ENCODE measurements around the gene ETNK2. TPM values are rescaled to one million over a fixed set of nuclear protein-coding genes. Genes with fewer than 3 reads are reported as not detected.
A peak's percentile ranks its signal among the peaks of the same experiment; 100 is the strongest.

ETNK2 gene
- total and polyA plus RNA-seq, 7 donors = 0.46 to 10.5 (median 6.6) TPM

DNA sequence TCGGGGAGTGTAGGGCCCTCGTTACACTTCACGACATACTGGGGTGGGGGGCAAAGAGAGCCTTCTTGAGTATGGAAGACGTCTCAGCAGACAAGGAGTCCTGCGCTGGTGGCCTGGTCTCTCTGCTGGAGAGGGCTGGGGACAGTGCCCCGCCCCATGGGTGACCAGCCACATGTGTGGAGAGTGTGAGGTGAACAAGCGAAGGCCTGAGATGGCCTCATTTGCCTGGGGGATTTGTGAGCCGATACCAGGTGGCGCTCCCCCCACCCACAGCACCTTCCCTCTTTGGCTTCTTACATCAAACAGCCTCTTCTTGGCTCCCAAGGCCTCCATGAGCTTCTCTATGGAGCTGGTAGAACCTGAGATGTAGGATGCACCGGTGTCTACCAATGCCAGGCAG lies 4.0 kb upstream of the ETNK2 start:
- H3K27me3 ChIP-seq = peaks cover 0 to 4% (median 0%) of the 10 kb centered on the region in 3 donors
- 89 to 90% methylated on average over 10 of the region's 10 CpGs for WGBS, 2 donors
- DNase-seq = no peak
- intact Hi-C loops (cut with DNase I) = no loop called here
- H3K9me3 ChIP-seq = no peaks in the 10 kb centered on the region
- H3K4me1 ChIP-seq = peaks cover 0 to 17% (median 15%) of the 10 kb centered on the region in 4 donors
- TF ChIP-seq EP300 (IDR thresholded peaks at IDR 0.05) (no peak), POLR2A (IDR thresholded peaks at IDR 0.05) (no peak), CTCF (IDR thresholded peaks at IDR 0.05) (no peak), POLR2AphosphoS5 (IDR thresholded peaks at IDR 0.05) (no peak)
- H3K36me3 ChIP-seq = no peaks in the 10 kb centered on the region
- no peak overlapping the region for H3K4me3 ChIP-seq
- no peak overlapping the region for H3K27ac ChIP-seq

DNA sequence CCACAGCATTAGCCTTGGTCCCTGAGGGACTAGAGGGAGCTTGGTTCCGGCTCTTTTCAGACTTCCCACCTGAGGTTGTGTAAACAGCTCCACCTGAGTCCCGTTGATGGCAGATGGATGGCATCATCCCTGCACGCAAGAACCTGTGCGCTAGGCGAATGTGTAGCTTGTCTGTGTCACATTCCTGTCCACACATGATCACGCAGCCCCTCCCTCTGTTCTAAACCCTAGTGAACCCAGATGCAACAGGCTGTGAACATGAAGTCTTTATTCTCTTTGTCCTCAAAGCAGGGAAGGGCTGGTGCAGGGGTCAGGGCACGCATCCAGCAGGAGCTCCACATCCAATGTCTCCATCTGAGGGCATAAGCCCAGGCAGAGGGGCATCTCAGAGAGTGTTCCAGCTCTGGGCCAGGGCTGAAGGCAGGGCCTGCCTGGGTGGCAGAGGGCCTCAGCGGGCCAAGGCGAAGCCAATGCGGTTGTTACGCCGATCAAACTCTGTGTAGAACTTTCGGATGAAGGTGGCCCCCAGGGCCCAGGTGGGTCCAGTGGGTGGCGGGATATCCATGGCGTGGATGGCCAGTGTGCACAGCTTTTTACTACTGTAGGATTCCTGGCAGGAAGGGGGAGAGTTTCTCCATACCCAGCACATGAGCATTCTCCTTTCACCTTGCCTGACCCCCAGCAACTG lies 2.9 kb upstream of the ETNK2 start:
- Histone ChIP-seq H3K27ac (no peak overlapping the region), H3K4me1 (peaks cover 0 to 24% (median 20%) of the 10 kb centered on the region in 4 donors), H3K36me3 (no peaks in the 10 kb centered on the region), H3K9me3 (no peaks in the 10 kb centered on the region), H3K4me3 (no peak overlapping the region), H3K27me3 (peaks cover 0 to 4% (median 0%) of the 10 kb centered on the region in 3 donors)
- intact Hi-C loops (cut with DNase I) = no loop called here
- no peak for DNase-seq
- WGBS, 2 donors = 85 to 92% methylated on average over 15 of the region's 15 CpGs
- TF ChIP-seq CTCF (IDR thresholded peaks at IDR 0.05) (no peak), POLR2AphosphoS5 (IDR thresholded peaks at IDR 0.05) (no peak), POLR2A (IDR thresholded peaks at IDR 0.05) (no peak), EP300 (IDR thresholded peaks at IDR 0.05) (no peak)

- Histone ChIP-seq H3K27ac (no peak overlapping the region), H3K4me3 (no peak overlapping the region), H3K36me3 (no peaks in the 10 kb centered on the region), H3K4me1 (peaks cover 0 to 24% (median 20%) of the 10 kb centered on the region in 4 donors), H3K9me3 (no peaks in the 10 kb centered on the region), H3K27me3 (peaks cover 0 to 4% (median 0%) of the 10 kb centered on the region in 3 donors)
- intact Hi-C loops (cut with DNase I) = no loop called here
- no peak for DNase-seq
- WGBS, 2 donors = 90 to 94% methylated on average over 5 of the region's 5 CpGs
- TF ChIP-seq EP300 (IDR thresholded peaks at IDR 0.05) = no peak
- no peak for TF ChIP-seq CTCF (IDR thresholded peaks at IDR 0.05)
- TF ChIP-seq POLR2AphosphoS5 (IDR thresholded peaks at IDR 0.05) = no peak
- no peak for TF ChIP-seq POLR2A (IDR thresholded peaks at IDR 0.05)
Measured at GRCh38 chr1:204153667-204154066, 1.8 kb upstream of the ETNK2 start.

DNA sequence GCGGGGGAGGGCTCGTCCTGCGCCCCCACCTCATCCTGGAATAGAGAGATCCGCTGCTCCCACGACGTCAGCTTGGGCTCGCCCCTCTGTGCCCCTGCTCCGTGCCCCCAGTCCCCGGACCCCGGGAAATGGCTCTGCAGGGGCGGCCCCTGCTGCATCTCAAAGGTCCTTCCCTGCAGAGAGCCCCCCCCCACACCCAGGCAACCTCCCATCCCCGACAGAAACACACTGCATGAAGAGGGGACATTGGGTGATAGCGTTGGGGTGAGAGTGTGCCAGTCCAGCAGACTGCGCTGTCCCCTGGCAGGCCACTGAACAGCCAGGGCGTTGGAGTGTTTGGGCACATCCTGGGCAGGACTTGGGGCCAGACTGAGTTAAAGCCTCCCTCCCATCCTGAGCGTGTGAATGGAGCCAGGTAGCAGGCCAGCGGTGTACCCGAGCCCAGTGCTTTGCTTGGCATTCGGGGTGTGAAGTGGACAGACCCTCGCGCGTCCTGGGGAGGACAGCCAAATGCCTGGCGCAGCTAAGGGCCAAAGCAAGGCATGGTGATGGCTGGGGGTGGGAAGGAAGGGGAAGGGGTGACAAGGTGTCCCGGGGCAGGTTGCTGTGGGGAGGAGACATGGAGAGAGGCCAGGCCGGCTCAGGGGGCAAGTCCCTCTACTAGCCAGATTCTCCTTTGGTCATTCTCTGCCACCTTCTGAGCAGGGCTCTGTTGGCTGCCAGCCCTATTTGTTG lies 633 bp upstream of the ETNK2 start:
- WGBS, 2 donors = 29 to 34% methylated on average over 25 of the region's 25 CpGs
- no peaks in the 10 kb centered on the region for H3K9me3 ChIP-seq
- intact Hi-C loops (cut with DNase I) = no loop called here
- no peaks in the 10 kb centered on the region for H3K36me3 ChIP-seq
- H3K27me3 ChIP-seq = peaks cover 0 to 4% (median 0%) of the 10 kb centered on the region in 3 donors
- H3K4me1 ChIP-seq = peaks cover 0 to 24% (median 20%) of the 10 kb centered on the region in 4 donors
- TF ChIP-seq CTCF (IDR thresholded peaks at IDR 0.05) (no peak), EP300 (IDR thresholded peaks at IDR 0.05) (no peak), POLR2A (IDR thresholded peaks at IDR 0.05) (no peak), POLR2AphosphoS5 (IDR thresholded peaks at IDR 0.05) (no peak)
- peak overlapping the region; percentile 38 to 86 (median 66) for H3K4me3 ChIP-seq
- peak overlapping the region; percentile 53 to 74 (median 68) for H3K27ac ChIP-seq
- no peak for DNase-seq

All from sigmoid colon (tissue), 7 donors.